C4-2B (cell line): ENCODE measurements around the gene CX3CL1.

Source experiments
- H3K27ac ChIP-seq: fragments of 450-650 bp; 2 replicates; pipeline ENCODE4 v1.5.1; 2017
- ZFX ChIP-seq: fragments of 450-650 bp; IDR thresholded peaks from 2 replicates; pipeline ENCODE4 v1.6.1; 2017
- TF ChIP-seq, protein P1 (sequence below): fragments of 450-650 bp; conservative IDR thresholded peaks from 2 replicates; pipeline ENCODE4 v1.5.1; 2017; ENCODE audit warnings: mild to moderate bottlenecking

Gene CX3CL1

DNA sequence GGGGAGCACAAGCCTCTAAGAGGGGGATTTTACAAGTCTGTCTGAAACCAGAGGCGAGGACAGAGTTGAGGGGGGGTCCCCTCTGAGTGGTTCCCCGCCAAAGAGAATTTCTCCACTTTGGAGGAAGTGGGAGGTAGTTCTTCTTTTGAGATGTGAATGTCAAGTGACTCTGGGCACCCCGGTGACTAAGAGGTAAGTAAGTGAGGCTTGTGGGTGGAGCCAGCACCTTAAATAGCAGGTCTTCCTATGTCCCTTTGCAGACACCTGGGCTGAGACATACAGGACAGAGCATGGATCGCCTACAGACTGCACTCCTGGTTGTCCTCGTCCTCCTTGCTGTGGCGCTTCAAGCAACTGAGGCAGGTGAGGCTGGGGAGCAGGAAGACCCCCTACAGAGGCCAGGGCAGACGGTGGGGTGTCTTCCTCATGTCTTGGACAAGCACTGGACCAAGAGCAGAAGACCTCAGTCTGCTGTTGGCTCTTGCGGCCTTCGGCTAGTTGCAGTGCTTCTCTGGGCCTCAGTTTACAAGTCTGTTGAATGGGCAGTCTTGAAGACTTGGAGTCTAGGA, 13.7 kb upstream of the CX3CL1 start, which contains the start of gene CCL22:
Gene CCL22, plus strand, starts transcription at position 257 of the 569 bp plus-strand sequence. Its CDS starts 34 bp downstream, at position 291.
- H3K27ac ChIP-seq, result no peak within 1 kb of the TSS
- TF ChIP-seq, protein P1, sequence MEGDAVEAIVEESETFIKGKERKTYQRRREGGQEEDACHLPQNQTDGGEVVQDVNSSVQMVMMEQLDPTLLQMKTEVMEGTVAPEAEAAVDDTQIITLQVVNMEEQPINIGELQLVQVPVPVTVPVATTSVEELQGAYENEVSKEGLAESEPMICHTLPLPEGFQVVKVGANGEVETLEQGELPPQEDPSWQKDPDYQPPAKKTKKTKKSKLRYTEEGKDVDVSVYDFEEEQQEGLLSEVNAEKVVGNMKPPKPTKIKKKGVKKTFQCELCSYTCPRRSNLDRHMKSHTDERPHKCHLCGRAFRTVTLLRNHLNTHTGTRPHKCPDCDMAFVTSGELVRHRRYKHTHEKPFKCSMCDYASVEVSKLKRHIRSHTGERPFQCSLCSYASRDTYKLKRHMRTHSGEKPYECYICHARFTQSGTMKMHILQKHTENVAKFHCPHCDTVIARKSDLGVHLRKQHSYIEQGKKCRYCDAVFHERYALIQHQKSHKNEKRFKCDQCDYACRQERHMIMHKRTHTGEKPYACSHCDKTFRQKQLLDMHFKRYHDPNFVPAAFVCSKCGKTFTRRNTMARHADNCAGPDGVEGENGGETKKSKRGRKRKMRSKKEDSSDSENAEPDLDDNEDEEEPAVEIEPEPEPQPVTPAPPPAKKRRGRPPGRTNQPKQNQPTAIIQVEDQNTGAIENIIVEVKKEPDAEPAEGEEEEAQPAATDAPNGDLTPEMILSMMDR, result no peak
- no peak for TF ChIP-seq ZFX

DNA sequence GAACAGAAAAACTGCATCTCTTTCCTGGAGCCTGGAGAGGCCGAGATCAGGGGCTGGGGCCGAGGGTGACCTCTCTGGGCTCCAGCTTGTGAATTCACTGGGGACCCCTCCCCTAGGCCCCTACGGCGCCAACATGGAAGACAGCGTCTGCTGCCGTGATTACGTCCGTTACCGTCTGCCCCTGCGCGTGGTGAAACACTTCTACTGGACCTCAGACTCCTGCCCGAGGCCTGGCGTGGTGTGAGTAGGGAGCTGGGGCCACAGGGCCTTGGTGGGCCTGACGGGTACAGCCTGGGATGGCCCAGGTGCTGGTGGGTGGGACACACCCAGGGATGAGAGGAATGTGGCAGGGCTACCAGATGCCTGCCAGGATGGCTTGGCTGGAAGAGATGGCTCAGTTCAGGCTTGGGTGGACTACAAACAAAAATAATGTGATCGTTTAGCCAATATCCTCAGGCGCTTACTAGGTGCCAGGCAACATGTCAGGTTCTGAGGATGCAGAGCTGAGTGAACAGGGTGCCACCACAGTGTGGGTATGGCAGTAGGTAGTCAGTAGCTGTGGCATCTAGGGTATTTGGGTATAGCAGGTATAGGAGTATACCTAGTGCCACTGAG, 11.9 kb upstream of the CX3CL1 start:
- H3K27ac ChIP-seq, result peak overlapping the region; percentile 65
- TF ChIP-seq ZFX, result no peak
- TF ChIP-seq, protein P1, result no peak

DNA sequence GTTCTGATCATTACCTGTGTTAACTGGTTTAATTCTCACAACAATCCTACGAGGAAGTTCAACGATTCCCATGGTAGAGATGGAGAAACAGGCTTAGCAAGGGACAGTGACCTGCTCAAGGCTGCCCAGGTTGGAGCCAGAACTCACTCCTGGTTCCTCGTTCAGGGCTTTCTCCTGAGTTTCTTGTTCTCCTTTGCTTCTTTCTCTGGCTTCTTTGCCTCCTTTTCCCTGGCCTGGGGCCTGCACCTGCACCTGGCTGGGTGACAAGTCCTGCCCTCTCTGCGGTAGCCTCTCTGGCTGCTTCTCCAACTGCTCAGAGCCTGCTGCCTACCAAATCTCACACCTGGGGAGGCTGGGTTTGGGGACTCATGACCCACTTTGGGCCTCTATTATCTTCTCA, 10.9 kb upstream of the CX3CL1 start:
- no peak for TF ChIP-seq ZFX
- TF ChIP-seq, protein P1, result no peak
- peak overlapping the region; percentile 65 for H3K27ac ChIP-seq

DNA sequence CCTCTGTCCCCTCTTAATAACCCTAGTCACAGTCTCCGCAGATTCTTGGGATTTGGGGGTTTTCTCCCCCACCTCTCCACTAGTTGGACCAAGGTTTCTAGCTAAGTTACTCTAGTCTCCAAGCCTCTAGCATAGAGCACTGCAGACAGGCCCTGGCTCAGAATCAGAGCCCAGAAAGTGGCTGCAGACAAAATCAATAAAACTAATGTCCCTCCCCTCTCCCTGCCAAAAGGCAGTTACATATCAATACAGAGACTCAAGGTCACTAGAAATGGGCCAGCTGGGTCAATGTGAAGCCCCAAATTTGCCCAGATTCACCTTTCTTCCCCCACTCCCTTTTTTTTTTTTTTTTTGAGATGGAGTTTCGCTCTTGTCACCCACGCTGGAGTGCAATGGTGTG, 8.1 kb upstream of the CX3CL1 start:
- no peak for TF ChIP-seq ZFX
- TF ChIP-seq, protein P1, result no peak
- no peak overlapping the region for H3K27ac ChIP-seq

DNA sequence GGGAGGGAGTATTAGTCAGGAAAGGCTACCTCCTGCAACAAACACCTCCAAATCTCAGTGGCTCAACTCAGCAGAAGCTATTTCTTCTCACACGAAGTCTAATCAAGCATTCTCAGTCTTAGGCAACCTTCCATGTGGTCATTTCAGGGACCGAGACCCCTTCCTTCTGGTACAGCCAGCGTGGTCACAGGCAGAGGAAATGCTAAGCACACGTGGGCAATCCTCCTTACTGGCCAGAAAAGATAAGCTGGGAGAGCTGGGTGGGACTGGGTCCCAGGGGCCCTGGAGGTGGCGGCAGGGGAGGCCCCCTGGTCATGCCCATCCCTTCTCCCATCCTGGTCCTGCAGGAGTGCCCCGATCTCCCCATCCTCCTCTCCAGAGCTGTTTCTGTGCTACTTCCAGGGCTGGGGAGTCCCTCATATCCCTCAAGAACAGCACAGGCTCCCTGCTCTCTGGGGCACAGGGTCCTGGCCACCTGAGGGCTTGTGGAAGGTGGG, 5.7 kb upstream of the CX3CL1 start:
- TF ChIP-seq, protein P1, result no peak
- TF ChIP-seq ZFX, result no peak
- peak overlapping the region; percentile 69; the same call in 1 of the 2 replicates for H3K27ac ChIP-seq

DNA sequence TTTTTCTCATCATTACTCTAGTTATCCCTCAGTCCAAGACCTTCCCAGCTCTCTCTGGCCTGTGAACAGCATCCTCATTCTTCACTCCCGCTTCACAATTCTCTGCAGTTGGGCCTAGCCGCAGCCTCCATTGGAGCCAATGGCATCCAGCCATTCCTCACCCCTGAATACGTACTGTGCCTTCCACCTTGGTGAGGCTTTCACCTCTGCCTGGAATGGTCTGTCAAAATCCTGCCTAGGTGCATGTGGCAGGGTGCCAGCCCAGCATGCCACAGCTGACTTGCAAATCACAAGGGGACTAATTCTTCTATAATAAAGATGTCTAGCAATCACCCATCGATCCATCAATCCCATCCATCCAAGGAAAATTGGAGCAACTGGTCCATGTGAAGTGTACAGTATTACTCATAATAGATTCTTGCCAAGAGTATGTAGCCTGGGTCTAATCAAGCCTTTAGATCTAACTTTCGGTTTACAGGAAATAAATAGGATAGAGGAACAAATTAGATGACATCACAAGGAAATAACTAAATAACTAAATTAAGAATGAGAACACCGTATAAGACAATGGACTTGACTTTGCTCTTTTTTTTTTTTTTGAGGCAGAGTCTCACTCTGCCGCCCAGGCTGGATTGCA, 5.1 kb upstream of the CX3CL1 start:
- H3K27ac ChIP-seq, result peak overlapping the region; percentile 69
- no peak for TF ChIP-seq ZFX
- TF ChIP-seq, protein P1, result no peak
